ENCODE results near the gene SURF1. TPM values are rescaled to one million over a fixed set of nuclear protein-coding genes. Genes with fewer than 3 reads are reported as not detected.

SURF1 gene
- total RNA-seq, 6 experiments from 2014 or later, result 25.3 to 29.1 (median 26.8) TPM

- no peaks in the 10 kb centered on the region for H3K9me3 Mint-ChIP-seq
These were observed 1.5 kb downstream of the SURF1 start for GRCh38 chr9:133354766-133355165.

GRCh38 chr9:133353548-133353947 lies 2.7 kb downstream of the SURF1 start:
- peaks cover 4% of the 10 kb centered on the region; the same call in 1 of the 2 replicates for H3K9me3 Mint-ChIP-seq
- peaks cover 41% of the 10 kb centered on the region for H3K4me1 Mint-ChIP-seq (ENCODE audit: low read depth)
- peak overlapping the region; percentile 75 for H3K27ac Mint-ChIP-seq
- no peak for TF ChIP-seq CTCF (IDR thresholded peaks at IDR 0.05)
- H3K4me3 Mint-ChIP-seq, result no peak overlapping the region
- no peak for DNase-seq
- peaks cover 11% of the 10 kb centered on the region for H3K27me3 Mint-ChIP-seq (ENCODE audit: insufficient read depth)
- peaks cover 34% of the 10 kb centered on the region for H3K36me3 Mint-ChIP-seq (ENCODE audit: low read depth)

More at GRCh38 chr9:133354766-133355165, 1.5 kb downstream of the SURF1 start:
- DNase-seq, result no peak
- Mint-ChIP-seq H3K27ac (peak overlapping the region; percentile 81), H3K27me3 (ENCODE audit: insufficient read depth) (peaks cover 6% of the 10 kb centered on the region), H3K36me3 (ENCODE audit: low read depth) (peaks cover 27% of the 10 kb centered on the region), H3K4me3 (peak overlapping the region; percentile 96), H3K4me1 (ENCODE audit: low read depth) (peaks cover 36% of the 10 kb centered on the region)
- no peak for TF ChIP-seq CTCF (IDR thresholded peaks at IDR 0.05)

- Mint-ChIP-seq H3K4me3 (no peak overlapping the region; the same call in 1 of the 2 replicates), H3K4me1 (ENCODE audit: low read depth) (peaks cover 34% of the 10 kb centered on the region), H3K27me3 (ENCODE audit: insufficient read depth) (peaks cover 17% of the 10 kb centered on the region), H3K9me3 (peaks cover 8% of the 10 kb centered on the region; the same call in 1 of the 2 replicates), H3K27ac (peak overlapping the region; percentile 75), H3K36me3 (ENCODE audit: low read depth) (peaks cover 40% of the 10 kb centered on the region)
- TF ChIP-seq CTCF (IDR thresholded peaks at IDR 0.05), result no peak
- no peak for DNase-seq
These were observed 3.5 kb downstream of the SURF1 start for GRCh38 chr9:133352635-133353340.

GRCh38 chr9:133351908-133352634 lies 4.2 kb downstream of the SURF1 start:
- Mint-ChIP-seq H3K4me3 (no peak overlapping the region), H3K9me3 (peaks cover 8% of the 10 kb centered on the region; the same call in 1 of the 2 replicates), H3K27me3 (ENCODE audit: insufficient read depth) (peaks cover 17% of the 10 kb centered on the region), H3K27ac (peak overlapping the region; percentile 70), H3K4me1 (ENCODE audit: low read depth) (peaks cover 29% of the 10 kb centered on the region), H3K36me3 (ENCODE audit: low read depth) (peaks cover 40% of the 10 kb centered on the region)
- DNase-seq, result peak; percentile 63
- peak; percentile 79 for TF ChIP-seq CTCF (IDR thresholded peaks at IDR 0.05)

- TF ChIP-seq CTCF (IDR thresholded peaks at IDR 0.05), result no peak
- peaks cover 33% of the 10 kb centered on the region for H3K4me1 Mint-ChIP-seq (ENCODE audit: low read depth)
- H3K27ac Mint-ChIP-seq, result peak overlapping the region; percentile 70
- H3K9me3 Mint-ChIP-seq, result peaks cover 8% of the 10 kb centered on the region; the same call in 1 of the 2 replicates
- no peak overlapping the region for H3K4me3 Mint-ChIP-seq
- no peak for DNase-seq
- H3K36me3 Mint-ChIP-seq (ENCODE audit: low read depth), result peaks cover 40% of the 10 kb centered on the region
- peaks cover 17% of the 10 kb centered on the region for H3K27me3 Mint-ChIP-seq (ENCODE audit: insufficient read depth)
These were observed 4.8 kb downstream of the SURF1 start for GRCh38 chr9:133351526-133351907.

All from HFFc6 (cell line).